H1 (cell line): ENCODE measurements around the gene FAM53B. TPM values are rescaled to one million over a fixed set of nuclear protein-coding genes. Genes with fewer than 3 reads are reported as not detected.

Source experiments
- CTCF ChIA-PET: fragments of 300-600 bp; sonication (Branson Sonifier 250); formaldehyde crosslinking; loops from one replicate; lab custom pipeline; 2021; ENCODE audit not compliant: partially characterized antibody; lab: Charles Lee
- POLR2A ChIA-PET: fragments of 300-600 bp; sonication (Branson Sonifier 250); formaldehyde crosslinking; loops from one replicate; lab custom pipeline; 2021; ENCODE audit warnings: inconsistent platforms; ENCODE audit not compliant: partially characterized antibody; lab: Charles Lee
- DNase-seq, 2 experiments: peaks; one replicate each; pipeline versions ENCODE4 v3.0.0 to v3.0.0-alpha.2; 2010 to 2022; ENCODE audit warnings: low spot score in 2 of 2, low read depth in 1 of 2, mixed read lengths in 1 of 2
- FAIRE-seq: peaks from 2 replicates; lab custom pipeline; 2011; peaks lifted over from hg19 to GRCh38; lab: Jason Lieb, UNC
- H2AFZ ChIP-seq: 2 replicates; pipeline ENCODE4 v1.8.1; 2012; ENCODE audit warnings: low read length, inconsistent platforms
- H2AK5ac ChIP-seq: 2 replicates; pipeline ENCODE4 v1.6.1; 2013; ENCODE audit warnings: low read depth, low read length
- H2BK120ac ChIP-seq: replicated peaks from 2 replicates; pipeline ENCODE3; 2013; ENCODE audit warnings: low read depth, low read length, inconsistent platforms
- H2BK12ac ChIP-seq: 2 replicates; pipeline ENCODE4 v1.6.1; 2013; ENCODE audit warnings: low read depth, low read length
- H2BK15ac ChIP-seq: 2 replicates; pipeline ENCODE4 v1.6.1; 2013; ENCODE audit warnings: low read length
- H2BK20ac ChIP-seq: 2 replicates; pipeline ENCODE4 v1.6.1; 2013; ENCODE audit warnings: low read length
- H2BK5ac ChIP-seq: 2 replicates; pipeline ENCODE4 v1.6.1; 2013; ENCODE audit warnings: low read depth, low read length
- H3K14ac ChIP-seq: 2 replicates; pipeline ENCODE4 v1.6.1; 2013; ENCODE audit warnings: inconsistent platforms; ENCODE audit not compliant: insufficient read length
- H3K18ac ChIP-seq: 2 replicates; pipeline ENCODE4 v1.6.1; 2013; ENCODE audit warnings: low read length; ENCODE audit errors: extremely low read depth
- H3K23ac ChIP-seq: 2 replicates; pipeline ENCODE4 v1.6.1; 2013; ENCODE audit warnings: inconsistent platforms; ENCODE audit not compliant: insufficient read length
- H3K23me2 ChIP-seq: 2 replicates; pipeline ENCODE4 v1.6.1; 2013; ENCODE audit warnings: low read depth, low read length
- H3K27ac ChIP-seq: 2 replicates; pipeline ENCODE4 v1.6.1; 2011; ENCODE audit warnings: low read depth, low read length, inconsistent platforms
- H3K27me3 ChIP-seq, 4 experiments: replicated peaks in 1 of 4; 1 replicate in 1 of 4; 2 replicates in 3 of 4; pipeline versions ENCODE4 v1.6.1 to v1.8.1; 2011 to 2013; ENCODE audit warnings: low read length in 3 of 4, mild to moderate bottlenecking in 3 of 4, inconsistent platforms in 2 of 4, mixed read lengths in 2 of 4, moderate library complexity in 1 of 4; ENCODE audit not compliant: control insufficient read depth in 3 of 4, insufficient read depth in 3 of 4; ENCODE audit errors: extremely low read depth in 1 of 4
- H3K36me3 ChIP-seq, 4 experiments: 2 replicates each; pipeline versions ENCODE4 v1.6.1 to v1.8.1; 2011 to 2013; ENCODE audit warnings: mild to moderate bottlenecking in 4 of 4, low read length in 3 of 4, moderate library complexity in 2 of 4, control low read depth in 1 of 4, inconsistent platforms in 1 of 4; ENCODE audit not compliant: insufficient read depth in 4 of 4, control insufficient read depth in 2 of 4
- H3K4ac ChIP-seq: replicated peaks from 2 replicates; pipeline ENCODE3; 2013; ENCODE audit warnings: low read length, low read depth, mixed read lengths, inconsistent platforms; ENCODE audit not compliant: insufficient read length
- H3K4me1 ChIP-seq, 4 experiments: replicated peaks in 1 of 4; 1 replicate in 1 of 4; 2 replicates in 3 of 4; pipeline versions ENCODE4 v1.6.1 to v1.8.1; 2011 to 2013; ENCODE audit warnings: low read length in 3 of 4, inconsistent platforms in 2 of 4, mixed read lengths in 1 of 4; ENCODE audit not compliant: insufficient read depth in 4 of 4, control insufficient read depth in 3 of 4
- H3K4me2 ChIP-seq, 2 experiments: 2 replicates each; pipeline versions ENCODE4 v1.6.1 to v1.8.1; 2011 to 2013; ENCODE audit warnings: low read depth in 2 of 2, low read length in 2 of 2, control low read depth in 1 of 2, inconsistent platforms in 1 of 2, mild to moderate bottlenecking in 1 of 2; ENCODE audit not compliant: insufficient read depth in 1 of 2
- H3K4me3 ChIP-seq, 4 experiments: fragments of 200-600, 300-600 bp in 1 of 4; sonication (generic), shearing (Covaris generic), sonication (Bioruptor Twin) in 1 of 4; 2 replicates each; pipeline versions ENCODE4 v1.5.1 to v1.8.1; 2011 to 2016; ENCODE audit warnings: low read length in 4 of 4, low read depth in 3 of 4, control low read depth in 2 of 4, inconsistent platforms in 2 of 4, mild to moderate bottlenecking in 2 of 4, mixed read lengths in 1 of 4, moderate library complexity in 1 of 4; ENCODE audit not compliant: insufficient read depth in 2 of 4; ENCODE audit errors: extremely low read depth in 1 of 4
- H3K56ac ChIP-seq: replicated peaks from 2 replicates; pipeline ENCODE3; 2013; ENCODE audit warnings: low read depth, mild to moderate bottlenecking, mixed read lengths, low read length, inconsistent platforms; ENCODE audit not compliant: insufficient read length
- H3K79me1 ChIP-seq: 2 replicates; pipeline ENCODE4 v1.6.1; 2013; ENCODE audit warnings: low read depth, low read length, control low read depth
- H3K79me2 ChIP-seq, 2 experiments: 2 replicates each; pipeline versions ENCODE4 v1.6.1 to v1.8.1; 2012 to 2013; ENCODE audit warnings: low read length in 2 of 2, mild to moderate bottlenecking in 2 of 2, inconsistent platforms in 1 of 2; ENCODE audit not compliant: insufficient read depth in 2 of 2, control insufficient read depth in 1 of 2
- H3K9ac ChIP-seq, 4 experiments: replicated peaks in 1 of 4; 1 replicate in 1 of 4; 2 replicates in 3 of 4; pipeline versions ENCODE4 v1.6.1 to v1.8.1; 2011 to 2013; ENCODE audit warnings: low read depth in 3 of 4, low read length in 3 of 4, control low read depth in 2 of 4, mild to moderate bottlenecking in 2 of 4, moderate library complexity in 2 of 4, inconsistent platforms in 1 of 4; ENCODE audit errors: extremely low read depth in 1 of 4
- H3K9me3 ChIP-seq, 2 experiments: 2 replicates each; pipeline versions ENCODE4 v1.6.1 to v1.8.1; 2012 to 2013; ENCODE audit warnings: mild to moderate bottlenecking in 2 of 2, moderate library complexity in 2 of 2, control low read depth in 1 of 2, inconsistent platforms in 1 of 2, low read depth in 1 of 2, low read length in 1 of 2, mixed read lengths in 1 of 2; ENCODE audit not compliant: insufficient read depth in 2 of 2
- H4K20me1 ChIP-seq, 2 experiments: replicated peaks in 1 of 2; 2 replicates each; pipeline versions ENCODE3 to v1.8.1; 2011 to 2013; ENCODE audit warnings: inconsistent platforms in 2 of 2, low read length in 2 of 2, mild to moderate bottlenecking in 1 of 2; ENCODE audit not compliant: insufficient read depth in 2 of 2, control insufficient read depth in 1 of 2
- H4K5ac ChIP-seq: 2 replicates; pipeline ENCODE4 v1.6.1; 2013; ENCODE audit warnings: low read length, low read depth, mixed read lengths, inconsistent platforms; ENCODE audit not compliant: insufficient read length
- H4K8ac ChIP-seq: 2 replicates; pipeline ENCODE4 v1.8.0; 2013; ENCODE audit warnings: mild to moderate bottlenecking, moderate library complexity, low read length, inconsistent platforms; ENCODE audit not compliant: insufficient read depth; ENCODE audit errors: extremely low read depth
- H4K91ac ChIP-seq: replicated peaks from 2 replicates; pipeline ENCODE3; 2013; ENCODE audit warnings: low read length, mixed read lengths, inconsistent platforms; ENCODE audit not compliant: insufficient read length
- CBX5 ChIP-seq: fragments of 300-800, 300-1000 bp; sonication (generic); IDR thresholded peaks from 2 replicates; pipeline ENCODE4 v1.7.1; 2016; ENCODE audit warnings: antibody characterized with exemption, low read length, low read depth
- EGR1 ChIP-seq: IDR thresholded peaks from 2 replicates; pipeline ENCODE4 v1.6.1; 2011; ENCODE audit warnings: low read depth, low read length, borderline replicate concordance
- JUN ChIP-seq: IDR thresholded peaks from 2 replicates; pipeline ENCODE4 v1.6.1; 2011; ENCODE audit warnings: low read depth, mild to moderate bottlenecking, improper control_type of control experiment, low read length
- NANOG ChIP-seq: IDR thresholded peaks from 2 replicates; pipeline ENCODE4 v1.6.1; 2011; ENCODE audit warnings: low read length, low read depth, mild to moderate bottlenecking, inconsistent platforms; ENCODE audit not compliant: insufficient read depth, poor library complexity, severe bottlenecking
- PHF8 ChIP-seq: fragments of 200-600 bp; sonication (generic); conservative IDR thresholded peaks from 2 replicates; pipeline ENCODE4 v1.7.1; 2012; ENCODE audit warnings: low read depth, mild to moderate bottlenecking, inconsistent platforms, low read length, moderate library complexity
- POLR2A ChIP-seq, 2 experiments: IDR thresholded peaks; 1 replicate in 1 of 2; 2 replicates in 1 of 2; pipeline ENCODE4 v1.6.1; 2011; ENCODE audit warnings: low read depth in 2 of 2, low read length in 2 of 2, mild to moderate bottlenecking in 2 of 2; ENCODE audit errors: control extremely low read depth in 1 of 2
- RBBP5 ChIP-seq: IDR thresholded peaks from 2 replicates; pipeline ENCODE4 v1.7.1; 2012; ENCODE audit warnings: low read depth, mild to moderate bottlenecking, inconsistent platforms, low read length, moderate library complexity, borderline replicate concordance
- SP2 ChIP-seq: IDR thresholded peaks from 2 replicates; pipeline ENCODE4 v1.6.1; 2012; ENCODE audit warnings: mild to moderate bottlenecking, low read length, inconsistent platforms
- WGBS, 2 experiments: shearing (Covaris generic) in 1 of 2; methylation state at CpG; one replicate each; pipeline versions ENCODE4 v1.1.6 to v1.1.7; 2013 to 2015; ENCODE audit warnings: low lambda C conversion rate in 2 of 2, mixed read lengths in 2 of 2, inconsistent platforms in 1 of 2, low coverage in 1 of 2, missing lambda C conversion rate in 1 of 2; ENCODE audit not compliant: insufficient replicate concordance in 2 of 2, insufficient coverage in 1 of 2, insufficient read length in 1 of 2; ENCODE audit errors: extremely low coverage in 1 of 2, missing lambda C conversion rate in 1 of 2; 5-methylcytosine and 5-hydroxymethylcytosine counted together
- polyA plus RNA-seq, 7 experiments: library from polyadenylated mRNA; depleted of rRNA in 3 of 7; stranded (reverse) in 5 of 7; unstranded in 2 of 7; fragments of >200 nt in 5 of 7; fragments of 200-250 nt in 2 of 7; gene quantifications; 1 replicate in 5 of 7; 2 replicates in 1 of 7; 4 replicates in 1 of 7; pipeline versions ENCODE4 v1.2.1 to v1.2.3, GENCODE V29; 2011 to 2013; ENCODE audit warnings: missing spikeins in 2 of 7, mixed read lengths in 2 of 7
- total RNA-seq: library from RNA; stranded (reverse); fragmentation: NEBNext Ultra II Directional; extraction: Animal tissue kit (Norgen Biotek cat#: 25700); gene quantifications from 2 replicates; pipeline ENCODE4 v1.2.1, GENCODE V29; 2021

FAM53B gene
- total and polyA plus RNA-seq, 2 of the 8 experiments (the other 6 are each of a cell fraction or from before 2014, with no cell fraction given): 5.3 to 14.4 TPM

GRCh38 chr10:124639206-124639605, 105.0 kb downstream of the FAM53B start:
- Histone ChIP-seq H4K20me1 (peaks cover 0 to 7% of the 10 kb centered on the region in 2 experiments), H4K91ac (no peak overlapping the region), H2AK5ac (no peak overlapping the region), H3K4me2 (no peak overlapping the region), H3K4ac (no peak overlapping the region), H3K79me2 (no peaks in the 10 kb centered on the region; a peak in 1 of 4 replicates), H3K23ac (no peak overlapping the region), H2BK12ac (no peak overlapping the region), H3K27ac (no peak overlapping the region), H3K79me1 (no peaks in the 10 kb centered on the region), H2BK20ac (no peak overlapping the region), H2BK120ac (no peak overlapping the region), H2BK15ac (no peak overlapping the region), H4K5ac (no peak overlapping the region), H3K4me3 (no peak overlapping the region), H4K8ac (peak overlapping the region; percentile 42; the same call in 1 of the 2 replicates), H2AFZ (no peak overlapping the region), H3K36me3 (no peaks in the 10 kb centered on the region), H3K56ac (no peak overlapping the region), H3K23me2 (0 out of 2 replicates have a peak, but pooled peaks cover 2% of the 10 kb centered on the region), H3K14ac (no peak overlapping the region), H3K18ac (no peak overlapping the region), H3K4me1 (no peaks in the 10 kb centered on the region; a peak in 1 of 7 replicates), H3K9me3 (no peaks in the 10 kb centered on the region), H3K27me3 (no peaks in the 10 kb centered on the region), H3K9ac (no peak overlapping the region), H2BK5ac (no peak overlapping the region)
- TF ChIP-seq POLR2A (IDR thresholded peaks at IDR 0.05; ENCODE audit: control extremely low read depth in 1 of 2, low read depth in 2 of 2, low read length in 2 of 2) (no peak), RBBP5 (no peak), NANOG (no peak), PHF8 (no peak), EGR1 (no peak), SP2 (no peak), CBX5 (no peak), JUN (no peak)
- DNase-seq (no peak), FAIRE-seq (no peak)
- POLR2A ChIA-PET: interaction anchor here (0.8 kb wide), 1 partner anchor 12 kb away, joined by 3 read pairs; no protein-coding TSS in a partner anchor
- 88% methylated on average over 6 of the region's 6 CpGs; no CpG with 5 or more reads in 1 of the 2 experiments for WGBS, 2 experiments
- CTCF ChIA-PET: interaction anchor here (1.5 to 2.2 kb wide), 2 partner anchors 45 to 109 kb away, joined by 3 to 6 read pairs; no protein-coding TSS in a partner anchor
